NB4 (cell line): ENCODE data around the gene PSMD3.
A peak's percentile ranks its signal among the peaks of the same experiment; 100 is the strongest.
"Not testable (repeated sequence)": the region's sequence is repeated elsewhere in the genome, so short reads cannot be mapped to it uniquely, and the experiment has no call there.

Experiments
- DNase-seq: peaks from one replicate; pipeline ENCODE4 v3.0.0; 2010; ENCODE audit warnings: low read depth
- H3K4me3 ChIP-seq: one replicate; pipeline ENCODE4 v1.5.1; 2011; ENCODE audit warnings: mild to moderate bottlenecking, low read depth, low read length, moderate library complexity
- MYC ChIP-seq: IDR thresholded peaks from 2 replicates; pipeline ENCODE4 v1.6.1; 2011; ENCODE audit warnings: low read depth, low read length
- POLR2A ChIP-seq: IDR thresholded peaks from 2 replicates; pipeline ENCODE4 v1.6.1; 2011; ENCODE audit warnings: mild to moderate bottlenecking; ENCODE audit not compliant: insufficient read length; ENCODE audit errors: extremely low read depth
- TF ChIP-seq, protein P1 (sequence below): IDR thresholded peaks from one replicate; pipeline ENCODE4 v1.5.1; 2012; ENCODE audit warnings: low read depth, low read length
- TF ChIP-seq, protein P2 (sequence below): IDR thresholded peaks from 2 replicates; pipeline ENCODE4 v1.6.1; 2011; ENCODE audit warnings: low read depth, low read length

PSMD3 gene

GRCh38 chr17:39946551-39947330 lies 33.9 kb upstream of the PSMD3 start:
- TF ChIP-seq MYC (no peak), POLR2A (no peak)
- TF ChIP-seq, protein P1, sequence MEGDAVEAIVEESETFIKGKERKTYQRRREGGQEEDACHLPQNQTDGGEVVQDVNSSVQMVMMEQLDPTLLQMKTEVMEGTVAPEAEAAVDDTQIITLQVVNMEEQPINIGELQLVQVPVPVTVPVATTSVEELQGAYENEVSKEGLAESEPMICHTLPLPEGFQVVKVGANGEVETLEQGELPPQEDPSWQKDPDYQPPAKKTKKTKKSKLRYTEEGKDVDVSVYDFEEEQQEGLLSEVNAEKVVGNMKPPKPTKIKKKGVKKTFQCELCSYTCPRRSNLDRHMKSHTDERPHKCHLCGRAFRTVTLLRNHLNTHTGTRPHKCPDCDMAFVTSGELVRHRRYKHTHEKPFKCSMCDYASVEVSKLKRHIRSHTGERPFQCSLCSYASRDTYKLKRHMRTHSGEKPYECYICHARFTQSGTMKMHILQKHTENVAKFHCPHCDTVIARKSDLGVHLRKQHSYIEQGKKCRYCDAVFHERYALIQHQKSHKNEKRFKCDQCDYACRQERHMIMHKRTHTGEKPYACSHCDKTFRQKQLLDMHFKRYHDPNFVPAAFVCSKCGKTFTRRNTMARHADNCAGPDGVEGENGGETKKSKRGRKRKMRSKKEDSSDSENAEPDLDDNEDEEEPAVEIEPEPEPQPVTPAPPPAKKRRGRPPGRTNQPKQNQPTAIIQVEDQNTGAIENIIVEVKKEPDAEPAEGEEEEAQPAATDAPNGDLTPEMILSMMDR: no peak
- TF ChIP-seq, protein P2, sequence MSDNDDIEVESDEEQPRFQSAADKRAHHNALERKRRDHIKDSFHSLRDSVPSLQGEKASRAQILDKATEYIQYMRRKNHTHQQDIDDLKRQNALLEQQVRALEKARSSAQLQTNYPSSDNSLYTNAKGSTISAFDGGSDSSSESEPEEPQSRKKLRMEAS: no peak
- no peak overlapping the region for H3K4me3 ChIP-seq
- DNase-seq: no peak

GRCh38 chr17:39948489-39948828 lies 32.1 kb upstream of the PSMD3 start:
- TF ChIP-seq POLR2A: peak; percentile 17

GRCh38 chr17:39949028-39949427 lies 31.6 kb upstream of the PSMD3 start:
- no peak for DNase-seq
- H3K4me3 ChIP-seq: no peak overlapping the region
- TF ChIP-seq, protein P2: no peak
- TF ChIP-seq POLR2A: no peak
- TF ChIP-seq MYC: no peak

More at GRCh38 chr17:39948489-39948828, 32.1 kb upstream of the PSMD3 start:
- peak; percentile 80 for DNase-seq
- H3K4me3 ChIP-seq: not testable (repeated sequence)

- no peak overlapping the region for H3K4me3 ChIP-seq
- DNase-seq: peak; percentile 46
- TF ChIP-seq, protein P2: no peak
- TF ChIP-seq, protein P1: no peak
- TF ChIP-seq POLR2A (no peak), MYC (no peak)
These were observed 29.7 kb upstream of the PSMD3 start for GRCh38 chr17:39950871-39951348.

DNA sequence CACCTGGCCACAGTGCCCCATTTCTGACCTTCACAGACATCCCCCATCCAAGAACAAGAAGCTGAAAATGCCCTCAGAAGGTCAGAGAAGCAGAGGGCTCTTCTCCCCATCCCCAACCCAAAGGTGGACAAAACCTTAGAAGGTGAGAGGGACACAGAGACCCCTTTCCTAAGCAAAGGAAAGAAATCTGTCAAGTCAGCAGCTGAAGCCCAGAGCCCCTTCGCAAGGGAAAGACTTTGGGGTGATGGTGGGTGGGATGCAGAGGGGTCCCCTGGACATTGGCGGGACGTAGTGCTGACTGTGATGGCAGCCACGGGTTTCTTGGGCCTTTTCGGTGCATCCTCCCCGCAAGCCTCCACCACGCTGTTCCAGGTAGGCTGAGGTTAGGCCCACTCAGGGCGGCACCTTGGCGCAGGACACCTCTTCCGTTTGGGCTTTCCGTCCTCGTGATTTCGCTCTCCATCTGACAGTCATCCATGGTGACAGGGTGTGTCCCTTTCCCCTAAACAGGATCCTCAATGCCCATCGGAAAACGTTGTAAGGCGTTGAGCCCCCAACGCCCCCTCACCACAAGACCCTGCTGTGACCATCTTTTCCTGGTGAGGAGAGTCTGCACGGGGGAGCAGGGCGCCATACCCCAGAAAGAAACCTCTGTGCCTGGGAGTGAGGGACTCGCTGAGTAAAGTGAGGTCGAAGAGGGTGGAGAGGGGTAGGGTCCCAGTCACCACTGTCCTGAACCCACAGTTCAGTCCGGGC lies 28.5 kb upstream of the PSMD3 start:
- no peak for DNase-seq
- TF ChIP-seq POLR2A (no peak), MYC (no peak)
- TF ChIP-seq, protein P1: no peak
- TF ChIP-seq, protein P2: no peak
- H3K4me3 ChIP-seq: peak overlapping the region; percentile 42

- peak; percentile 35 for TF ChIP-seq POLR2A
- TF ChIP-seq, protein P1: no peak
- no peak for TF ChIP-seq MYC
- TF ChIP-seq, protein P2: peak; percentile 34; the same call in 1 of the 2 replicates
- peak overlapping the region; percentile 42 for H3K4me3 ChIP-seq
- peak; percentile 97 for DNase-seq
These were observed 27.7 kb upstream of the PSMD3 start for GRCh38 chr17:39952680-39953470.
